ENCODE measurements around the gene CALCOCO1.
"Not testable (repeated sequence)": the region's sequence is repeated elsewhere in the genome, so short reads cannot be mapped to it uniquely, and the experiment has no call there.

Gene CALCOCO1

DNA sequence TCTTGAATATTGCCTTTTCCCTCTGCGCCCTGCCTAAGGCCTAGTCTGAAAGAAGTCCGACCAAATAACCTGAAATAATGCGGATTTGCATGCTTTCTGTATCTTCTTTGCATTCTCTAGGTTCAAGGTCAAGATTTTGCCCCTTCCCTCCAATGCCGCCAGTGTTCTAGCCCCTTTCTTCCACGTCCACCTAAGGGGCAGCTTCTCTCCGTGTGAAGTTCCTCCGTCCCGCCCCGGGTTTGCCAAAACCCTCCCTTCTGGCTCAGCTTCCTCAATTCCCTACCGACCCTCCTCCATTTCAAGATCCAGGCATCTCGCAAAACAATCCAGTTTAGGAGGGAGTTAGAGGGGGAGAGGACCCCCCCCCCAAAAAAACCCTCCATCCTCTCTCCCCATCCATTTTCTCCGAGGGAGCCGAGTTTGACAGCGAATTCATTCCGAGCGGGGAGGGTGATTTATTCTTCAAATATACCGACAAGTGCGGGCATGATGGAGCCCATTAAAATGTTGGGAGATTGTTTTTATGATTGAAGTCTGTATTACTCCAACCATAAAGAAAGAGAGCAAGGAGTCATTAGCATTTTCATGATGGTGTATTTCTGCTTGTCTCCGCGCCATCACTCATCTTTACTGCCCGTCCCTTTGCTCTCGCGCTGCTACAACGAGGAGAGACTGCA lies 30.5 kb downstream of the CALCOCO1 start:
- DNase-seq (ENCODE audit: low spot score): no peak

DNA sequence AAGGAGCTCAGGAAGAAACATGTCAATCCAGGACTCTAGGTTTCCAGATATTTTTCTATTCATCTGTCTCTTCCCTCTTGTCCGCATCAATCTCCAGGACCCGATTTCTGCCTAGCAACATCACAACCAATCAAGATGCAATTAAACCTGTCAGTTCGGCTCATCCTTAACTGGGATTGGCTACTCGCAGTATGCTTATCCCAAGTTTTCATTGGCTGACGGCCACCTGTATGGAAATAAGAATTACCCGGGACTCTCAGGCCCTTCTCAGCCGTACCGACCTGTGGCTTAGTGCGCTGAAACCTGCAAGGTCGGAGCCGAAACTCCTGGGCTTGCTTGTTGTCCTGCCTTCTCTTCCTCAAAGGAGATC lies 31.0 kb downstream of the CALCOCO1 start:
- DNase-seq (ENCODE audit: low spot score): peak; percentile 89

DNA sequence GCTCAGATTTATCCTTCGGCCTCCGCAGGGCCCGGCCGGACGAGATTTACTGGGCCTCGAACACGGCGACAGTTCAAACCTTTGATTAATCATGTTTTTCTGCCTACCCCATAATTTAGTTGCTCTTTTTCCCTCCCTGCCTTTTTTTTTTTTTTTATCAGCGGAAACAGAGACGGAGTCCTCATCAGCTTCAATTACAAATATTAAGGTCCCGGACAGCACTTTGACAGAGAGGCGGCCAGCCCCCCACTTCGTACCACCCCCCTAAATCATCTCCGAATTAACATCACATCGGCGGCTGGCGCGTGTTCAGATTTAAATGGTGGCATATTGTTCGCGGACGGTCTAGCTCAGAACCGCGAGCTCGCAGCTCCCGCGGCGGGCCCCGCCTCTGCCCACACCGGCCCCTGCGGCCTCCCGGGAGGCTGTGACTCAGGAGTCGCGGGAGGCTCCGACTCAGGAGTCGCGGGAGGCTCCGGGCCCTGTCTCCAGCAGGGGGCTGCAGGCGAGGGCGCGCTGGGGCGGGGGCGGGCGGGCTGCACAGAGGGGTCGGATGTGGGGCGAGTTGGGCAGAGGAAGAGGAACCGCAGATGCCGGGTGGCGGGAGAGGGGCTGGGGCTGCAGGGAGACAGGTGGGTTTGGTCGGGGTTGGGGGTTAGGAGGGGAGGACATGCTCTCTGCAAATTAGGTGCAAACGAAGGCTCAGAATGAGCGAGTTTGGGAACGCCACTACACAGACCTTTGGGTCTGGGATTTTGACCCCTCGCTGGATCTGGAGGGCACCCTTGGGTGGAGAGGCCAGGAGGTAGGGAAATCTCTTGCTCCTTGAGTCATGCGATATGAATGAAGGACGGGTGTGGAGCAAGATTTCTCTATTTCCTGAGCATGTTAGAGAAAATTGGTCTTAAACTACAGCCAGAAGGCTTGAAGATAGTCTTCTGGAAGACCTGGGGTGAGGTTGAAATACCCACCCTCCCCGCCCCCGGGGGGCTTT lies 31.8 kb downstream of the CALCOCO1 start:
- peak; percentile 68 for DNase-seq (ENCODE audit: low spot score)

DNA sequence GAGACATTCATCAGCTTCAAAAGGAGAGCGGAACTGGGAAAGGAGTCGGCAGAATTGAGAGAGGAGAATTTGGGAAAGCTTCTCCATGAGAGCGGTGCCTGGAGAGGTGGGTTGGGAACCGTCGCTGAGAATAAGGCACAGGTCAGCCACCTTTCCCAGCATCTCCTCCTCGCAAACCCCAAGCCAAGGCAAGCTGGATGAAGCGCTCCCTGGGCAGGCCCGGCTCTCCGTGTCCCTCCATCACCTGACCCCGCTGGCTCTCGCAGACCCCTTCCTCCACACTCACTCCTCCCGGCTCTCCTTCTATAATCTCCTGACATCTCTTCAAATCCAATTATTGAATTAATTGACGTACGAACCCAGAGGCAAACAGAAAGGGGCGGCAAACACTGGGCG lies 32.5 kb downstream of the CALCOCO1 start:
- DNase-seq (ENCODE audit: low spot score): no peak

DNA sequence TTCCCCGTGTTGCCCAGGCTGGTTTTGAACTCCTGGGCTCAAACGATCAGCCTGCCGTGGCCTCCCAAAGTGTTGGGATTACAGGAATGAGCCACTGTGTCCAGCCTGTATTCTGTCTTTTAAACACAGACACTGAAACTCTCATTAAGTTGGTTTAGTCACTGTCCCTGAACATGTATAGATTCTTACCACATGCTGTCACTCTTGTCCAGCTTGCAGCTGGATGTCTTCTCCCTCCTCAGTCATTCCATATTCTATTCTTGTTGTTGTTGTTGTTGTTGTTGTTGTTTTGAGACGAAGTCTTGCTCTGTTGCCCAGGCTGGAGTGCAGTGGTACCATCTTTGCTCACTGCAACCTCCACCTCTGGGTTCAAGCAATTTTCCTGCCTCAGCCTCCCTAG lies 39.1 kb downstream of the CALCOCO1 start:
- DNase-seq (ENCODE audit: low spot score): no peak

- DNase-seq (ENCODE audit: low spot score): no peak
Observed at GRCh38 chr12:53686436-53686835, 40.8 kb downstream of the CALCOCO1 start.

DNA sequence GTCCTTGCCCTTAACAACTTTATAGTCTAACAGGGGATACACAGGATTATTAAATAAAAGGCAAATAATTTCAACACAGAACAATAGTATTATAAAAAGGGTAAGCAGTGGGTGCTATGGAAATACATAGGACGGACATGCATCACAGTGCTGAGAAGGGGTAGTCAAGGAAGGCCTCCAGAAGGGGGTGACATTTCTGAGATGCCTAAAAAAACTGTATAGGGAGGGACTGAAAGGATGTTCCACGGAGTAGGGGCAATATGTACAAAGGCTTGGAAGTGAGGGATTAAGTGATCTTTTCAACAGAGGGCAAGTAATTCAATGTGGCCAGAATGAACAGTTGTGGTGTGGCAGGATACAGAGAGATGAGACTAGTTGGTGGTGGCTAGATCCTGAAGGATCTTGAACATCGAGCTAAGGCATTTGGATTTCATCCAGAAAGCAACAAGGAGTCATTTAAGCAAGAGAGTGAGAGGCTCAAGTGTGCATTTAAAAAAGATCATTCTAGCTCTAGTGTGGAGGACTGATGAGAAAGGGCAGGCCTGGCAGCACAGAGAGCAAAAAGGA lies 42.5 kb downstream of the CALCOCO1 start:
- no peak for DNase-seq (ENCODE audit: low spot score)

DNA sequence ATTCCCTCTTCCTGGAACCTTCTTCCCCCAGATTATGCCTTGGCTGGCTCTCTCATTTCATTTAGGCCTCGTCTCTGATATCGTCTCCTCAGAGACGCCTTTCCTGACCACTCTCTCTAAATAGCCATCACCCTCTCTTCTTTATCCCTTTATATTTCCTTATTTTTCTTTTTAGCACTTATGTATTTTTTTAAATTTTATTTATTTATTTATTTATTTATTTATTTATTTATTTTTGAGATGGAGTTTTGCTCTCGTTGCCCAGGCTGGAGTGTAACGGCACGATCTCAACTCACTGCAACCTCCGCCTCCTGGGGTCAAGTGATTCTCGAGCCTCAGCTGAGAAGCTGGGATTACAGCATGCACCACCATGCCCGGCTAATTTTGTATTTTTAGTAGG lies 43.3 kb downstream of the CALCOCO1 start:
- no peak for DNase-seq (ENCODE audit: low spot score)

GRCh38 chr12:53683494-53683893 lies 43.8 kb downstream of the CALCOCO1 start:
- DNase-seq (ENCODE audit: low spot score): no peak

- DNase-seq (ENCODE audit: low spot score): not testable (repeated sequence)
Observed at GRCh38 chr12:53680061-53680460, 47.2 kb downstream of the CALCOCO1 start.

DNA sequence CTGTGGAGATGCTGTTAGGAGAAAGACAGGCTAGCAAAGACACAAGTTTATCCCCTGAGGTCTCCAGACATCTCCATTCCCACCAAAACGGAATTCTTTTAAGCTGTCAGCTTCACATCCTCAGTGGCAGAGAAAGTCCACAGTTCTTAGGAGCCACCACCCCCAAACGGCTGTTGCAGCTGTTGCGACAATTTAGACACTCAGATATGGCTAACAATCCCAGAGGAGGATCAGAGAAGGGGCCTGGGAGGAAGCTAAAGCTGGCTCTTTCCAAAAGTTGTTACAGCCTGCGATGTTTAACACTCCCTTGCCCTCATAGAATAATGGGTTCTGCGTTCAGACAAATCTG lies 49.5 kb downstream of the CALCOCO1 start:
- no peak for DNase-seq (ENCODE audit: low spot score)

- DNase-seq (ENCODE audit: low spot score): peak; percentile 89
Observed at GRCh38 chr12:53677016-53677799, 50.0 kb downstream of the CALCOCO1 start.

DNA sequence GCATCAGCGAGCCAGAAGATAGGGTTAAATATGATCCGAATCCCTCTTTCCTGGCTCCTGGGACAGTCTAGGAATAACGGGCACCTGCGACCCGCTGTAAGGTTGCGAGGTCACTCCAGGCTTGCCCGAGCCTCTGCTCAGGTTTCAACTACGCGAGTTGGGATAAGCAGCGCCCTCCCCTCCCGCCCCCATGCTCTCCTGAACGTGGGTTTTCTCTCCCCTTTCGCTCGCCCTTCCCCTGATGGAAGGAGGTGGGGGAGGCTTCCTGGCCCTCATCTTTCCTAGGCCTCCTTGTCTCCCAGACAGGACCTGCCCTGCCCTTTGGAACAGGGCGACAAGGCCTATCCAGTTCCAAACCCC lies 50.6 kb downstream of the CALCOCO1 start:
- peak; percentile 52 for DNase-seq (ENCODE audit: low spot score)

DNA sequence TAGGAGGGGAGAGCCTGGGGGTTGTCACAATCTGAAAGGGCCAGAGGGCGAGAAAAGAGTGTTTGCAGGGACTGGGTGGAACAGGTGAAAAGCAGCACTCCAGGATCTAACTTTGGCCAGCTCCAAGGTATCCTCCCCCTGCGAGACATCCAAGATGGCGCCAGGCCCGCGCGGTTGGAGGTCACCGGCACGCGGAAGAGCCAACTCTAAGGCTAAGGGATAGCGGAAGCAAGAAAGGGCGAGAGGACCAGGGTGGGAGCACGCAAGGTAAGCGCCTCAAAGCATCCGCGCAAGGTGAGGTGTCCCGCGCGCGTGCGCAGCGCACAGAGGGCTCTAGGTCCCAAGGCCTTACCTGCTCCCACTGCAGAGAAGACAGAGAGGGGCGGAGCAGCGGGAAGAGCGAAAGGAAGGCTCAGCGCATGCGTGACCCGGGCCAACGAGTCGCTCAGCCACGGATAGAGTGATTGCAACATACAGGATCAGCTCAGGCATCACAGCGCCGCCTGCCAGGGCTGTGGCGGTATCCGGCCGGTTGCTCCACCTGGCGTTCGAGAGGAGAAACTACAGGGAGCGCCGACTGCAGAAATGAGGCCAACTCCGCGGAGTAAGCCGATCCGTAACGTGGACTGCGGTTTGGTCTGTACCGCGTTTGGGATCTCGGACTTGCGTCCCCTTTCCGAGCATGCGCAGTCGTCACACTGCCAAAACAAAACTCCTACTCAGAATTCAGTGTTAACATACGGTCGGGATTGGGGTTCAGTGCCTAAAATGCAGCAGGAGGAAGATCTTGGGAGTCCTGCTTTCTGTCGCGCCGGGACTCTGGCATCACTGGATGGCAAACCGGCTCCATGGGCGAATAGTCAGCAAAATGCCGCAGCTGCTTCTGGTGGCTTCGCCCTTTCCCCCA lies 51.3 kb downstream of the CALCOCO1 start, which contains the start of gene ATP5MC2:
ATP5MC2 (minus strand) TSS at position 383 of the 907 bp plus-strand sequence. CDS start 3,469 bp downstream, outside the sequence.
- DNase-seq (ENCODE audit: low spot score): peak; percentile 97

- DNase-seq (ENCODE audit: low spot score): no peak
Observed at GRCh38 chr12:53674977-53675700, 52.1 kb downstream of the CALCOCO1 start.

DNA sequence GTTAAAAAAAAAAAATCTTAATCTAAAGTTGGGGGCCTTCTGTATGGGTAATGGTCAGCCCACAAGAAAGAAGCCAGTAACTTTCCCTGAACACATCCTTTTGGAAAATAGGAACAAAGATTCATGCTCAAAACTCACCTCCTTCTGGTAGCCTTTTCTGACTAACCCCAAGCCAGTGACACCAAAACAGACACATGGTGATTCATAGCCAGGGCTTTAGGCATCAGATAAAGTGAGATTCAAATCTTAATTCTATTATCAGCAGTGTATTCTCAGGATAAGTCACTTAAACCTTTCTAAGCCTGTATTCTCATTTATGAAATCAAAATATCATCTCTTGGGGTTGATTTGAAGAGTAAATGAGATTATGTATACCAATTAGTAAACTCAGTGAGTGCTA lies 56.3 kb downstream of the CALCOCO1 start:
- DNase-seq (ENCODE audit: low spot score): no peak

- no peak for DNase-seq (ENCODE audit: low spot score)
Observed at GRCh38 chr12:53670308-53670707, 56.9 kb downstream of the CALCOCO1 start.

- DNase-seq (ENCODE audit: low spot score): no peak
Observed at GRCh38 chr12:53667080-53667479, 60.2 kb downstream of the CALCOCO1 start.

DNA sequence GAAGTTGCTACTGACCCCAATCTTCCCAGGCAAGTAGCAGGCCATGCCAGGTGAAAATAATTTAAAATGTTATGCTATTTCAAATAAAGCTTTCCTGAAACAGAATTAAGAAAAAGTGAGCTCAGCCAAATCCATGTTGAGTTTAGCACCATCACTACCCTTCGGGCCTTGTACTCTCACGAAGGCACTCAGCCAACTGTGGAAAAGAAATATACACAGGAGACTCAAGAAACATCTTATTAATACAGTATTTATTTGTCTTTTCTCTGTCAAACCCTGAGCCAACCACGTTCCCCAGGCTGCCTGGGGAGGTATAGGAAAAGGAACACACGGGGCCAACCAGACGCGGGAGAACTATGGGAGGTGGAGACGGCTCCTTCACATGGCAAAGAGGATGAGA lies 62.3 kb downstream of the CALCOCO1 start:
- no peak for DNase-seq (ENCODE audit: low spot score)

- DNase-seq (ENCODE audit: low spot score): no peak
Observed at GRCh38 chr12:53664191-53664590, 63.1 kb downstream of the CALCOCO1 start.
